ENCODE results near the gene GOLGA6D.
"Not testable (repeated sequence)": the region's sequence is repeated elsewhere in the genome, so short reads cannot be mapped to it uniquely, and the experiment has no call there.

Gene GOLGA6D

DNA sequence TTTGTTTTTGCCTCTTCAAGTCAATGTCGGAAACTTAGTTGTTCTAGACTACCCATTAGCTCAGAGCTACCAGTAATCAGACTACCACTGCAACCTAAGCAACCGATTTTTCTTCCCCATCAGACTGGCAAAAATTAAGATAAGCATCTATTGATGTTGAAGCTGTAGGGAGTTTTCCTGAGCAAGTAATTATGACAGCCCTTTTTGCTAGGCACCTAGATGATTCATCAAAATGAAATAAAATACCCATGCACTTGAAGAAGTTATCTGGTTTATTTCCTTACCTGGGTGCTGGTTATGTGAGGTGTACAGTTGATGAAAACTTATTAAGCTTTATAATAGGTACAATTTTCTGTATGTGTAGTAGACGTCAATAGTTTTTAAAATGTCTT is 52.7 kb downstream of the GOLGA6D start:
- peak overlapping the region; percentile 76 for H3K27ac ChIP-seq
- TF ChIP-seq, protein P1, sequence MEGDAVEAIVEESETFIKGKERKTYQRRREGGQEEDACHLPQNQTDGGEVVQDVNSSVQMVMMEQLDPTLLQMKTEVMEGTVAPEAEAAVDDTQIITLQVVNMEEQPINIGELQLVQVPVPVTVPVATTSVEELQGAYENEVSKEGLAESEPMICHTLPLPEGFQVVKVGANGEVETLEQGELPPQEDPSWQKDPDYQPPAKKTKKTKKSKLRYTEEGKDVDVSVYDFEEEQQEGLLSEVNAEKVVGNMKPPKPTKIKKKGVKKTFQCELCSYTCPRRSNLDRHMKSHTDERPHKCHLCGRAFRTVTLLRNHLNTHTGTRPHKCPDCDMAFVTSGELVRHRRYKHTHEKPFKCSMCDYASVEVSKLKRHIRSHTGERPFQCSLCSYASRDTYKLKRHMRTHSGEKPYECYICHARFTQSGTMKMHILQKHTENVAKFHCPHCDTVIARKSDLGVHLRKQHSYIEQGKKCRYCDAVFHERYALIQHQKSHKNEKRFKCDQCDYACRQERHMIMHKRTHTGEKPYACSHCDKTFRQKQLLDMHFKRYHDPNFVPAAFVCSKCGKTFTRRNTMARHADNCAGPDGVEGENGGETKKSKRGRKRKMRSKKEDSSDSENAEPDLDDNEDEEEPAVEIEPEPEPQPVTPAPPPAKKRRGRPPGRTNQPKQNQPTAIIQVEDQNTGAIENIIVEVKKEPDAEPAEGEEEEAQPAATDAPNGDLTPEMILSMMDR (conservative IDR thresholded peaks at IDR 0.05): no peak

DNA sequence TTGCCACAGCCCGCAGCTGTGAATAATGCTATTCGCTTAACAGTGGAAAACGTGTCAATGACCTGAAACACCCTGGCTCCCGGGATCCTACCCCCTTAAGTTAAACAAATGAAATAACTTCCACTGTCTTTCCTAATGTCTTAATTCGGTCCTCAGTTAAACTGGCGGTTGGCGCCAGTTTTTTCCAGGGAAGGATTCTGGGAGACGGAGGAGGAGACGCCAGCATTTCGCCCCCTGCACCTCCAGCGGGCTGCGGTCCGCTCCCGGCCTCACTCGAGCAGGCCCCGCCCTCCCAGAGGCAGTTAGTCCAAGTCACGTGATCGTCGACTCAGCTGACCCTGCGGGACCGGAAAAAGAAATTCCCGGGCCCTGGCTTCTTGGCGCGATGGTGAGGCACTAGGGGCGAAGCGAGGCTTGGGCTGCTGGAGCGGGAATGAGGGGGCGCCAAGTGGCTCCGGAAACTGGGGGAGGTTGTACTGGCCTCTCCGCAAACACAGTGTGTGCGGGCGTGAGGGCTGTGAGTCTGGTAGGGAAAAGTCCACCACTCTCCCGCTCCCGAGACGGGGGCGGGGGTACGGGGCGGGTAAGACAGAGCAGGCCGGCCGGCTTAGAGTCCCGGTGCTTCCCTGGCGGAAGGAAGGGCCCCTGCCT is 53.2 kb downstream of the GOLGA6D start, which contains the start of gene COMMD4:
TSS of gene COMMD4 (plus strand) at position 359 of the 651 bp plus-strand sequence. CDS start at position 386, 27 bp downstream.
- H3K27ac ChIP-seq: peak within 1 kb of the TSS; percentile 76
- TF ChIP-seq ZFX (IDR thresholded peaks at IDR 0.05): peak; percentile 57; the same call in 1 of the 2 replicates
- TF ChIP-seq, protein P1 (conservative IDR thresholded peaks at IDR 0.05): no peak

DNA sequence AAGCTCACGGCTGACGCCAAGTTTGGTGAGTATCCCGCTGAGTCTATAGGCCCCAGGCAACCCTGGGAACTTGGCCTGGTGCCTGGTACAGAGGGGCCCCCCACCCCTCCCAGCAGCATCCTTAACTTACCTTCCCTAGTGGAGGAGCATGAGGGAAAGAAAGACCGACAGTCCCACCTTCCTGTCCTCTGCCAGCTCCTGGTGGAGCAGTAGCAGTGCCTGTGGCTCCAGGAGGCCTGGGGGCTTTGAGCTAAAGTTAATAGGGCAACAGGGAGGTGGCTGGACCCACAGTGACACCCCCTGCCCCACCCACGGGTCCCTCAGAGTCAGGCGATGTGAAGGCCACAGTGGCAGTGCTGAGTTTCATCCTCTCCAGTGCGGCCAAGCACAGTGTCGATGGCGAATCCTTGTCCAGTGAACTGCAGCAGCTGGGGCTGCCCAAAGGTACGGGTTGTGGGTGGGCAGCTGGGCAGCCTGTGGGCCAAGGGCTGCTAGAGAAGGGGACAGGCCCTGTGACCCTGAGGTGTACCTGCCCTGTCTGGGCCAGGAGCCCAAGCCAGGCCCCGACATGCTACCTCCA is 56.1 kb downstream of the GOLGA6D start:
- no peak overlapping the region for H3K27ac ChIP-seq
- TF ChIP-seq, protein P1 (conservative IDR thresholded peaks at IDR 0.05): no peak
- TF ChIP-seq ZFX (IDR thresholded peaks at IDR 0.05): no peak

DNA sequence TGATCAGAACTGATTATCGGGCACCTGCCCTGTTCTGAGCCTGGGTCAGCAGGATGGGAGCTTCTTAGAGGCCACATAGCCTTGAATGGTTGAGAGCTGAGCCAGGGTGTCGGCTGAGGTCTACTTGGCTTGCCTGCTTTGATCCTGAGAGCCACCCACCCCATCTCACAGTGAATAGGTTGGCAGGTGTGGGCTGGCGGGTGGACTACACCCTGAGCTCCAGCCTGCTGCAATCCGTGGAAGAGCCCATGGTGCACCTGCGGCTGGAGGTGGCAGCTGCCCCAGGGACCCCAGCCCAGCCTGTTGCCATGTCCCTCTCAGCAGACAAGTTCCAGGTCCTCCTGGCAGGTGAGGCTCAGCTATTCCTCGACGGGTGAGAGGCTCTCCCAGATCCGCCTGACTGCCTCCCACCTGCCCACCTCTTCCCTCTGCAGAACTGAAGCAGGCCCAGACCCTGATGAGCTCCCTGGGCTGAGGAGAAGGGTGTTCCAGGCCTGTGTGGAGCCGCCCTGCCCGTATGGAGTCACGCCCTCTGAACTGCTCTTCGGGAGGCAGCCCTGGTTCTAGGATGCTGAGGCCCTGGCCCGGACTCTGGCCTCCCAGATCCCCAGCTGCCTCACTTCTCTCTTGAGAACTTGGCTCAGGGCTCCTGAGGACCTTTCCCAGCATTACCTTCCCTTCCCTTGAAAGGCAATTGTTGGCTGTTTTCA is 57.1 kb downstream of the GOLGA6D start:
- TF ChIP-seq, protein P1 (conservative IDR thresholded peaks at IDR 0.05): no peak
- no peak for TF ChIP-seq ZFX (IDR thresholded peaks at IDR 0.05)
- no peak overlapping the region for H3K27ac ChIP-seq

DNA sequence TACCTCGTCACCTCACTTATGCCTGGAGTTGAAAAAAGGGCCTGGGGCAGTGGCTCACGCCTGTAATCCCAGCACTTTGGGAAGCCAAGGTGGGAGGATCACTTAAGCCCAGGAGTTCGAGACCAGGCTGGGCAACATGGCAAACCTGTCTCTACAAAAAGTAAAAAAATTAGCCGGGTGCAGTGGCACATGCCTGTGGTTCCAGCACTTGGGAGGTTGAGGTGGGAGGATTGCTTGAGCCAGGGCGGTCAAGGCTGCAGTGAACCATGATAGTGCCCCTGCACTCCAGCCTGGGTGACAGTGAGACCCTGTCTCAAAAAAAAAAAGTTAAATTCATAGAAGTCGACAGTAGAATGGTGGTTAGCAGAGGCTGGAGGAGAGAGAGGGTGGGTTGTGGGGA is 59.6 kb downstream of the GOLGA6D start:
- no peak overlapping the region for H3K27ac ChIP-seq
- TF ChIP-seq, protein P1 (conservative IDR thresholded peaks at IDR 0.05): no peak
- no peak for TF ChIP-seq ZFX (IDR thresholded peaks at IDR 0.05)

DNA sequence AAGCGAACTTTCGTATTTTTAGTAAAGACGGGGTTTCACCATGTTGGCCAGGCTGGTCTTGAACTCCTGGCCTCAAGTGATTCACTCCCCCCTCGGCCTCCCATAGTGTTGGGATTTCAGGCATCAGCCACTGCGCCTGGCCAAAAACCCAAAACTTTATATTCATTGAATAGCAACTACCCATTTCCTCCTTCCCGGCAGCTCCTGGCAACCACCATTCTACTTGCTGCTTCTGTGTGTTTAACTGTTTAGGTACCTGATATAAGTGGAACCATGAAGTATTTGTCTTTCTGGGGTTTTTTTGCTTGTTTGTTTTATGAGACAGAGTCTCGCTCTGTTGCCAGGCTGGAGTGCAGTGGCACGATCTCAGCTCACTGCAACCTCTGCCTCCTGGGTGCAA is 61.3 kb downstream of the GOLGA6D start:
- not testable (repeated sequence) for H3K27ac ChIP-seq

Data from C4-2B (cell line).